IPS-NIHi11 (cell line): ENCODE data around the gene NACC2.
A peak's percentile ranks its signal among the peaks of the same experiment; 100 is the strongest.

Experiments
- DNase-seq: peaks from one replicate; pipeline ENCODE4 v3.0.0; 2012; ENCODE audit warnings: mixed read lengths, low spot score

Gene NACC2

DNA sequence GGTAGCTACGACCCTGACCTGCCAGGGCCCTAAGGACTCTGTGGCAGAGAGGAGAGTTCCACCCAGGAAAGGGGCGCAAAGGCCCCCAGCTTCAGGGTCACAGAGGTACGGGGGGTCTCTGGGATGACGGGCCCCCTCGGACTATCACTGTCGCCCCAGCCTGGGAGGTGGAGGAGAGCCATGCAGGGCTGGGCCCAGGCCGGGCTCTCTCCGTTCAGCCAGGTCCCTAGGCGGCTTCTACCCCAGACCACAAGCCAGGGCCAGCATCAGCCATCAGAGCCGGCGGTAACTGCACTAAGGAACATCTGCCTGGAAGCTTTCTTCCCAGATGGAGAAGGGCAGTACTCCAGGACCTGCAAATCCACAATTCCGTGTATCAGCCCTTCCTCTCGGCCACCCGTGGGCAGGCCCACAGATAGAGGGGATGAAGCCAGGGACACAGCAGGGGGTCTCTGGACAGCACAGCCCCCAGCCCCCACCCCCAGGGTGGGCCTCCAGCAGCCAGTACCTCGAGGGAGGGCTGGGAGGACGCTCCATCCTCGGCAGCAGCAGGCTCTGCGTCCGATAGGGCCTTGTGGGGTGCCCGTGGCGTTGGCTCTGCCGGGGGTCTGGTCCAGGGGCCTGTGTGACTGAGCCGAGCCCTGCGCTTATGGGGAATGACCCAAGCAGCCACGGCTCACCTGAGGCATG lies 38.4 kb downstream of the NACC2 start:
- no peak for DNase-seq

DNA sequence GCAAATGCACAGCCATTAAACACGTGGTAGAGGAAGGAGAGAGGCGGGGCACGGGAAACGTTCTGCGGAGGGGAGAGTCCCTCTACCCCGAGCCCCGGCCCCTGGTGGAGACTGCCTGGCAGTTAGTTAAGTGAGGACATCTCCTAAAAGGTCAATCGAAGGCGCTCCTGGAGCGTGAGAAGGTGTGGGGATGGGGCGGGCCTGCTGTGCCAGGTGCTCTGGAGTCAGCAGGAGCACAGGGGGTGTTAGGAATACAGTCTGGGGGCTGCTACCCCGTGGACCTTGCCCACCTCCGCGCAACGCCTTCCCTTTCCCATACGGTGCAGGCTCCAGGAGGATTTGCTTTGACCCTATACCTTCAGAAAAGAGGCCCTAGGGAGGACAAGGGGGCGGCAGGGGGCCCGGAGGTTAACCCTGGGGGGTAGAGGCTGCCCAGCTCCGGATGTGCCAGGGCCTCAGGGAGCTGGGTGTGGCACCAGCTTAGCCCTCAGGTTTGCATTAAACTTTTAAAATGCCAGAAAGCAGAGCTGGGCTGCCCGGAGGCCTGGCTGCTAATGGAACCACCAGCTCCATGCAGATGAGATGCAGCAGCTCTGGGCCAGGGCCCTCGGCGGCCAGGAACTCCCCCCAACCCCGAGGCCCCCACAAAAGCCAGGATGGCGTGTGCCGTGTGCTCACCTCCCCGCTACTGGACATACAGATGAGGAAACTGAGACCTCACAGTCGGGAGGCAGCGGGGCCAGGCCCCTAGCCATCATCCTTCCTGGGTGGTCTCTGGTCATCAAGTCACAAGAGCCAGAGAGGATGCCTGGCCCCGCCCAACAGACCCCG lies 39.2 kb downstream of the NACC2 start:
- no peak for DNase-seq

DNA sequence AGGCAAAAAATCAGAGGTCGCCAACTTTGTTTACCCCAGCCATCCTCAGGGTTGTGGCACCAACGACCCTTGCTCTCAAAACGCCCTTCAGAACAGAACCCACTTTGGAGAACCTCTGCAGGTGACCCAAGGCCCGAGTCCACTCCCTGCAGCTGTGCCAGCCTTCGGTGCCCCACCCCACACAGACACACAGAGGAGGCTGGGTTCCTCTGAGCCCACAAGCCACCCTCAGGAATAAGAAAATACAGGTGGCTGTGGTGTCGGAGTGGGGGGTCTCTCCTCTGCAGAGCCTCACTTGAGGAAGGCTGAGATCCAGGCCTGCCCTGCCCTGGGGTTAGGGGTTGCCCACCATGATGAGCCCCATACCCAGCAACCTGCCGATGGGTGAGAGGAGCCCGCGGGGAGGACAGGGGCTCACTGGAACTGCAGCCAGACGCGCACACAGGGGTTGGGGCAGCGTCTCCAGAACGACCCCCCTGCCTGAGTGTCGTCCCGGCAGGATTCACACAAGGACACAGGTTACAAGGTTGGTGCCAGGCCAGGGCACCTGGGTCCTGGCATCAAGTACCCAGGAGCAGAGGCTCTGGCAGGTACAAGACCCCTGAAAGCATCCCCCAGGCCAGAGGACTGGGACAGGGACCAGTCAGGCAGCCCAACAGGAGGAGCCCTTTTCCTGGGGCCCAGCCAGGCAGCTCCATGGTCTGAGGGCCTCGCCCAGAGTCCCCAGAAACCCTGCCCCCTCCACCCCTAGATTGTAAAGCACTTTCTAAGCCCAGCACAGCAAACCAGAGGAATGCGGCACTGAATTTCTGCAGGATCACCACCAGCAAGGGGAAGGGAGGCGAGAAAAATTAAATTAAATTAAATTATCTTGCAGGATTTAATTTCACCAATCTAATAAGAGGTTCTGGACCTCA lies 40.0 kb downstream of the NACC2 start:
- no peak for DNase-seq

DNA sequence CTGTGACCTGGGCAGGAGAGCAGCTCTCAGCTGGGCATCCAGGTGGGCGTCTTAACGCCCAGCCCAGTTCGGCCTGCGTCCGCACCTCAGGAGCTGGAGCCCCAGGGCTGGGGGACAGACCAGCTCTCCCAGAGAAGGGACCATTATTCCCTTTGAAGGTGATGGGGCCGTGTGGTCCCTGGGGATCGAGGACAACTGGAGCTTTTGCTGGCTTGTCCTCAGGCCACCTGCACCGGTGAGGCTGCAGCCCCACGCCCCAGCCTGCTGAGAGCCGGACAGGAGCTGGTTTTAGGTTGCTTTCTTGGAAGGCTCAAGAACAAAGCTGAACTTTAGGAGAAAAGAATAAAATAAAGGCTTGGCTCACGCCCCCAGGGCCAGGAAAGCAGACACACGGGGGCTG lies 40.9 kb downstream of the NACC2 start:
- no peak for DNase-seq

DNA sequence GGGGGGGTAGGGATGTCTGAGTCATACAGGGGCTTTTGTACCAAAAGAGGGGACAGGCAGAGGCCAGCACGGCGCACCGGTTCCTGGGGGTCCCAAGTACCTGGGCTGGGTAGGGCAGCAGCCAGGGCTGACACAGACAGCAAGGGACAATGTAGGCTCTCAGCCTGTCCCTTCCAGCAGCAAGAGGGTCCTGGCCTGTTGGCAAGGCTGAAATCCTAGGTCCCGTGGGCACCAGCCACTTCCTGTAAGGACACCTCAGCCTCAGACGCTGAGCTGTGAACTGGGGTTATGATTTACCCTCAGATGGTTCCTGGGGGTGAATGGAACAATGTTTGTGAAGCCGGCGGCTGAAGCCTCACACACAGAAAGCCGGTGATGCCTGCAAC lies 41.3 kb downstream of the NACC2 start:
- DNase-seq, result no peak

DNA sequence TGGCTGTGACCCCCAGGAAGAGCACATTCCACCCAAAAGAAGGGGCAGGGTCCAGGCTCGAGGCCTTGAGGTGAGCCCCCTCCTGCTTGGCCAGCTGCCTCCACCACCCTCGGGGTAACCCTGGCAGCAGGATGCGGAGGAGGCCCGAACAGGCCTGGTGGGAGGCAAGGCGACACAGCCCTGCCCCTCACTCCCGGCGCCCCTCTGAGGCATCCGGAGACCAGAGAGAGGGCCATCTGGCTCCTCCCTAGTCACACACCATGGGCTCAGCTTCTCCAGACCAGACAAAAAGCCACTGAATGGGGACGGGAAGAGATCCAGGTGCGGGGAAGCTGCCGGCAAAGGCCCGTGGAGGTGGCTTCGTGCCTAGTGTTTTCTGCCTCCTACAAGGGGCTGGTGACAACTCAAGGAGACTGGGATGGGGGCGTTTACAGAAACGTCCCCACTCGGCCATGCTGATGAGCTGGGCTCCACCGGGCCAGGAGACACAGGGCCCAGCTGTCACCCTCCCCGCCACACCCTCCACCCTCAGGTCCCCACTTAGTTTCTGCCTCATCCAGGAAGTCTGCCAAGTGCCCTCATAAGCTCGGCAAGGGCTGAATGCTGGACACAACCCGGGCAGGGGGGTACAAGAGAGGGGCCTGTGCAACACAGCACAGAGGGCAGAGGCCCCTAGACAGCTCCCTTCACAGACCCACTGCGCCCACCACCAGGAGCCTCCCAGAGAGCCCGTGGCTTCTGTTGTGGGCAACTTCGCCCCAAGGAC lies 41.9 kb downstream of the NACC2 start:
- DNase-seq, result no peak

DNA sequence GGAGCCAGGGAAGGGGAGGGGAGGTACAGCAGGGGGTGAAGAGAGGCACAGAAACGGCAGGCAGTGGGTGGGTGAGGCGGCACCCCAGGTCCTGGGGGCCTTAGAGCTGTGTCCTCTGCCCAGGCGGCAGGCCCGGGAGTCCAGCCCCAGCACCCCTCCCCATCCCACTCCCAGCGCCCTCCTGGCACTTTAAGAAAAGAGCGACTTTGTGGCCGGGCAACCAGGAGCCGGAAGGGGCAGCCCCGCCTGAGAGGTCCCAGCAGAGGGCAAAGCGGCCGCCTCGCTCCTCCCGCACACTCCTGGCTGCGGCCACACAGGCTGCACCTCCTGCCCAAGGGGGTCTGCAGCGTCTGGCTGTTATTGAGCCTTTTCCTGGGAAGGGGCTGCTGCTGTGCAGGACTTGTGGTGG lies 42.6 kb downstream of the NACC2 start:
- DNase-seq, result peak; percentile 70

DNA sequence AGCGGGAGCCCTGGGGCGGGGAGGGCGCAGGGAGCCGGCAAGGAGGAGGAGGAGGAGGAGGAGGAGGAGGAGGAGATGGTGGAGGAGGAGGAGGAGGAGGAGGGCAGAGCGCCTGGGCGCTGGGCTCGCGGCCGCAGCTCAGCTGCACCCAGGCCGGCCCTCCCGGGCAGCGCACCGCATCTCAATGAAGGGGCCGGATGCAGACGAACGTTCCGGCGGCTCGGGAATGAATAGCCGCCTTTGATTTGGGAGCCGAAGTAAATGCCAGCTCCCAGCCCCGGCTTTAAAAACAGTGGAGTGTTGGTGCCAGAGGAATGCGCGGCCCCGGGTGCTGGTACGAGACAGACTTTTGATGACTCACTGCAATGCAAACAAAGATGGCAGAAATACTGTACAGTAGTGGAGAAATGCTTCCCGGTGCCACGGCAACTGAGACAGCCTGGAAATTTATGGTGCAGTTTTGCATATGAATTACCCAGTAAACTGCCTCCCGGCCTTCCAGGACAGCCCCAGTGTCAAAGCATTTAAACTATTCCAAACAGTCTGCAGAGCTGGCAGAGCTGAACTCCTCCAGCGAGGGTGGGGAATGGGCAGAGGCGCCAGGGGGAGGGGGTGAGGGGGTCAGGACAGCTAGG lies 43.1 kb downstream of the NACC2 start:
- peak; percentile 74 for DNase-seq

DNA sequence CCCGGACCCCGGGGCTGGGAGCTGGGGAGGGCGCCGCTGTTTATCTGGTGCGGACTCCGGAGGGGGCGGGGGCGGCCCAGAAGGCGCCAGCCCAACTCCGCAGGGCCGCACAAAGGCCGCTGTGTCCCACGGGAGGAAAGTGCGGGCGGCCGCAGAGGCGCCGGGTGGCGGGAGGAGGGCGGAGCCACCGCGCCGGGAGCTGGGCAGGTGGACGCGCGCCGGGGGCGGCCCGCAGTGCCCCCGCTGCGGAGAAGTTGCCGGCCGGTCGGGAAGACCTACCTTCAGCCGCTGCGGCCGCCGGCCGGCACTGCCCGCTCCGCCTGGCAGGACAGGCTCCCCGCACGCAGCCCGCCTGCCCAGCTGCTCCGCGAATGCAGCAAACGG lies 43.6 kb downstream of the NACC2 start:
- peak; percentile 64 for DNase-seq

DNA sequence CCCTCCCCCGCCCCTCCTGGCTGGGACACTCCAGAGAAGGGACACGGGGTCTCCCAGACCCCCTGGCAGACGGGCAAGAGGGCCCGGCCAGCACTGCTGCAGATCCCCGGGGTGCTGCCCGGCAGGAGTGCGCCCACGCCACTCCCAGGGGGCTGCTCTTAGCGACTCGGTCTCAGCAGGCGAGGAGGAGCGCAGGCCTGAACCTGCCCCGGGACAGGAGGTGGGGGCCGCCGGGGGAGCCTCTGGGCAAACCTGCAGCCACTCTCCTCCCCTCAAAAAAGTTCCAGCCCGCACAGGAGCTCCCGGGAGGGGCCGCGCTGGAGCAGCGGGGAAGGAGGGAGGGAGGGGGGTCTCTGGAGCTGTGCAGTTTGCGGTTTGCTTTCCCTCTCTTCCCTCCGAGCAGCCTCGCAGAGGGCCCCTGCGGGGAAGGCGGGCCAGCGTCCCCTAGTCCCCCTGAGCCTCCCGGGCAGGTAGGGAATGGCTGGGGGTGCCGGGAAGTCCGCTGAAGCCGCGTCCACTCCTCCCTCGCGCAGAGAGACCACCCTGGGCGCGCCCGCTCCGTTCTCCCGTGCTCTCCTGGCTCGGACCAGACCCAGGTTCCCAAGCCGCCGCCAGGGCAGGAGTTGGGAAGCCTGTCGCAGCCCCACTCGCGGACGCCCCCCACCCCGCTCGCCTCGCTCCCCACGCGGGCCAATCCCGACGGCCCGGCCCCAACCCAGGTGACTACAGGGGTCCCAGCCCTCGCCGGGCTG lies 44.2 kb downstream of the NACC2 start:
- no peak for DNase-seq

DNA sequence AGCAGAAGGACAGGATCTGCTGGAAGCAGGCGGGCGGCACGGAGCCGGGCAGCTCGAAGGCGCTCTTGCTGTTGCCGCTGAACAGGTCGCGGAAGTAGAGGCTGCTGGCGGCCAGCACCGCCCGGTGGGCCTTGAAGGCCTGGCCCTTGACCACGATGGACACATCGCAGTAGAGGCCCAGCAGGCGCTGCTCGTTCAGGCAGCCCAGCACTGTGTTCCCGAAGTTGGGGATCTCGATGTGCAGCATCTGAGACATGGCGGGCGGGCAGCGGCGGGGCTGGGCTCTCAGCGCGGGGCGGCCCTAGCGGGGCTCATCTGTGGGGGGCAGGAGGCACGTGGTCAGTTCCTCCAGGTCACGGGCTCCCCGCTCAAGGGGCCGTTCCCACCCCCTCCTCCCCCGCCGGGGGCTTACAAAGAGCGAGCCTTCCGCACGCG lies 44.8 kb downstream of the NACC2 start:
- no peak for DNase-seq

DNA sequence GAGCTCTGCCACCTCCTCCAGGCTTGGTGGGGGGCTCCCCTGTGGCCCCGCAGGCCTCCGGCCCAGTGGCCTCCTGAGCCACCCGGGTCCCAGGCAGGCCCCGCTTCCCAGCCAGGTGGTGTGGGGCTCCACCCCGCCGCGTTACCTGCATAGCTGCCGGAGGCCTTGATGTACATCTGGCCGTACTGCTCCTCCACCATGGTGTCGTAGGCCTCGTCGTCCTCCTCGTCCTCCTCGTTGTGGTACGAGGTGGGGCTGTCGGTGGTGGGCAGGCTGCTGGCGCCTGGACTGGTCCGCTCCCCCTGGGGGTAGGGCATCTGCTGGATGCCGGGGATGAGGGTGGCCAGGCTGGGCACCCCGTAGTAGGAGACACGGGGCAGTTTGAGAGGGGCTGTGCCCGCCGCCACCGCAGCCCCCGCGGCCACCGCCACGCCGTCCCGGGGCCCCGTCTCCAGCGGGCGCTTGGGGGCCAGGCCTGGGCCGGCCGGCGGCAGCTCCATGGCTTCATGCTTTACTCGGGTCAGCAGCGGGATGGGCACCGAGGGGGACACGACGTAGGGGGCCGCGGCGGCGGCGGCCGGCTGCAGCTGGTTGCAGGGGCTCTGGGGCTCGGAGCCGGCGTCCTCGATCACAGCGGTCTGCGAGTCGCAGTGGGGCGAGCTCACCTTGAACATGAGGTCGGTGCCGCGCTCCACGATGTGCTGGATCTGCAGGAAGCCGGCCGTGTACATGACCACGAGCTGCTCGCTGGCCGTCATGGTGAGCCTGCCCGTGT lies 45.4 kb downstream of the NACC2 start:
- no peak for DNase-seq

DNA sequence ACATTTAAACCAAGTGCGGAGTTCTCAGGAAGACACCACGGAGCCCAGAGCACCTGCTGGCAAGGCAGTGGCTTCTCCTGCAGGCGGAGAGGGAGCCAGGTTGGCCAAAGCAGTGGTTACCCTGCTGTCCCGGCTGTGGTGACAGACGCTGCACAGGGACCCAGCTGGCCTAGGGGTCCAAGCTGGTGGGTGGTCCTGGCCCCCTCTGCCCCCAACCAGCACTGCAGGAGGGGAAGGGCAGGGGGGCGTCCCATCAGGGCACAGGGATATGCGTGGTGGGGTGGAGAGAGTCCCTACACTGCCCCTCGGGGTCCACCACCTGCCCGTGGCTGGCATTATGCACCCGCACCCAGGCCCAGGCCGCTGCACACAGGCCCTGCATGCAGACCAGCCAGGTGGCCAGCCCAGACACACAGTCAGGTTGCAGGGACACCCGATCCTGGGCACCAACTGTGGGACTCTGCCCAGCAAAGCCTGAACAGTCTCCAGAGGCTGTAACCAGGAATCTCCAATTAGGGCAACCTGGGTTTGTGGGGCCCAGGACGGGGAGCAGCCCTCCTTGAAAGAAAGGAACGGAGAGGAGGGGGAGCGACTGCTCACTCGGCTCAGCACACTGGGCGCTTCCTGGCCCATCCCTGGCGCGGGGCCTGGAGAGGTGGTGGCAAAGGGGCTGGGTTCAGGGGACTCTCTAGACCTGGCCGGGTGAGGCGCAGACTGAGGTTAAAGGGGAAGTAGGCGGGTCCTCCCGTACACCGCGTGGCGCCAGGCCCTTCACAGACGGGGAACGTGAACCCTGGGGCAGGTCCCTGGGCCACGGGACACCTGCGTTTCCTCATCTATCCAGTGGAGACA lies 46.3 kb downstream of the NACC2 start:
- no peak for DNase-seq

DNA sequence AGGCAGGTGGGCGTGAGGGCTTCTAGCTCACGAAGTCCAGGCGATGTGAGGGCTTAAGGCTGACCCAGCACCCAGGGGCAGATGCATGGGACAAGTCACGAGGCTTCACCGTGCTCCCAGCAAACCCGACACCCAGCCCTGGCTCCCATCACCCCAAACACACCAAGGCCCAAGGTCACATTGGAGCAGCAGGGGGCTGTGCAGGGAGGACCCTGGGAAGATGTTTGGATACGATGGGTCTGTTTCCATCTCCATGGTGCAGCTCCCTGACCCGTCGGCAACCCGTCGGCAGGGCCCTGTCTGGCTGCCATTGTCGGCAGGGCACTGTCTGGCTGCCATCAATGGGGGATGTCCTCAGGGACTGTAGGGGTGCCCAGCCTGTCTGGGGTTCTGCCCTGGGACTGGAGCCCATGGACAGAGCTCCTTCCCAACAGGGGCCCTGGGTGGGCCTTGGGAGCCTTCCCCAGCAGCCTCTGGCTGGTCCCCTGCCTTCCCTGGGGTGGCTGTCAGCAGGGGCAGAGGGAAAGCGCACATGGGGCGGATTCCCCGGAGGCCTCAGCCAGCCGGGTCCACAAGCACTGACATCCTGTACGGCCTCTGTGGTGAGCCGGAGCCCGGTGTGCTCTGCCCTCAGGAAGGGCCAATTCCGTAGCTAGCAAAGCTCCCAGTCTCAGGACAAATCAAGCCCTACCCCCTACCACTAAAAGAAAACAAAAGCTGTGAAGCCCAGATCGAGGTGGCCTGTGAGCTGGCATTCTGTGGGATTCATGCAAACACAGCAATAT lies 47.1 kb downstream of the NACC2 start:
- DNase-seq, result no peak

DNA sequence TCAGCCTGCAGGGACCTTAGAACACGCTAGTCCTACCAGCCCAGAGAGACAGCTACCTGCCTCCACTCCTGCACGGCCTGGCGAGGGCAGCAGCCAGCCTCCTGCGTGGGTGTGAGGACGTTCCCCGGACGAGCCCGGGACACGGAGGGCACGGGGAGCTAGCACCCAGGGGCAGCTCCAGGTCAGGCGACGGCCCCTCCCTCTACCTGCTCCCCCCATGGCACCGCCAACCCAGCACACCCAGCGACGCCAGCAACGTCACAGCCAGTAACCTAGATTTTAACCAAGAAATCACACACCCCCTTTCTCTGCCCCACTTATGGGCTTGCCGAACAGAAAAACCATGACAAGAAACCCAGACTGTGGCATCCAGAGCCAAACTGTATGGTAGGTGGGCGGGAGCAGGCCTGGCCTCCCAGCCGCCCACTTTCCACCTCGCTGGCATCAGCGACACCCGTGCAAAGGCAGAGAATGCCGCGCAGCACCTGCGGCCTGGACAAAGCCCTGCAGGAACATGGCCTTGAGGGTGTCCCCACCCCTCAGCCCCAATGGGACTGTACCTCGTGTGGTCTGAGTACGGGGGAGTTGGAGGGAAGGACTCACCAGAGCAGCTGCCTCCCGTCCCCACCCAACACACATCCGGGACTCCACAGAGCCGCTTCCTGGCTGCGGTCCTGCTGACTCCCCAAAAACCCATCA lies 47.9 kb downstream of the NACC2 start:
- DNase-seq, result no peak

DNA sequence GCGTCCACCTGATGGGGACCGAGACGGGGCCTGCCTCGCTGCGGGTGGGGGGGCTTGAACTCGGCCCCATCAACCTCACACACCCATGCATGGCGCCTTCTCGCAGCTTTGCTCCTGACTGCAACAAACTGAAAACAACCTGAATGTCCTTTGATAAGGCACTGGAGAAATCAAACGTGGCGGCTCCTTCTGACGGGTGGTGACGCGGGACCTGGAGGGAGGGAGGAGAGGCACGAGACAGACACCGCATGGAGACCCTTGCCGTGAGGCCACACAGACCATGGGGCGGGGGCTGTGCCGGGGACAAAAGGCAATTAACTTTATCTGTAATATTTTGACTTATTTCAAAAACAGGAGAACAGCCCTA lies 48.6 kb downstream of the NACC2 start:
- DNase-seq, result no peak
